Right cardiac atrium (tissue), 5 donors: ENCODE data around the gene RSPRY1. TPM values are rescaled to one million over a fixed set of nuclear protein-coding genes. Genes with fewer than 3 reads are reported as not detected.

Experiments
- ATAC-seq, 2 donors: fragments of 200-7000 bp; cut with Tn5 transposase; one replicate each; pipeline versions ENCODE4 v1.8.0 to v1.9.1; 2020; ENCODE audit warnings: moderate library complexity in 2 of 2, mild to moderate bottlenecking in 1 of 2
- DNase-seq, 3 donors: peaks; one replicate each; pipeline ENCODE4 v3.0.0-alpha.2; 2020
- H3K27ac ChIP-seq: one replicate; pipeline ENCODE4 v1.5.1; 2013; ENCODE audit warnings: mild to moderate bottlenecking, low read length, control low read depth, moderate library complexity
- H3K27me3 ChIP-seq: one replicate; pipeline ENCODE4 v1.6.1; 2013; ENCODE audit not compliant: control insufficient read depth, insufficient read depth
- H3K4me1 ChIP-seq: one replicate; pipeline ENCODE4 v1.6.1; 2013; ENCODE audit warnings: low read length; ENCODE audit not compliant: control insufficient read depth, insufficient read depth
- H3K4me3 ChIP-seq: one replicate; pipeline ENCODE4 v1.5.1; 2013; ENCODE audit warnings: low read length, control low read depth
- H3K9me3 ChIP-seq: one replicate; pipeline ENCODE4 v1.6.1; 2013; ENCODE audit warnings: low read length; ENCODE audit not compliant: control insufficient read depth
- WGBS: extraction: QIAGEN DNeasy Blood & Tissue Kit; methylation state at CpG from one replicate; pipeline ENCODE4 v1.1.7; 2013; 5-methylcytosine and 5-hydroxymethylcytosine counted together
- intact Hi-C, 4 donors: fragments of 100-400 bp; cut with DNase I; formaldehyde crosslinking; loops; one replicate each; pipeline versions ENCODE4 v1.11.0 to v1.14.0; 2022 to 2023
- polyA plus RNA-seq: library from polyadenylated mRNA; stranded (reverse); fragments of 200-250 nt; gene quantifications from one replicate; pipeline ENCODE4 v1.2.3, GENCODE V29; 2013
- total RNA-seq, 4 donors: library from RNA; stranded (reverse); fragmentation: NEBNext Ultra II Directional; extraction: Animal tissue kit (Norgen Biotek cat#: 25700); gene quantifications; one replicate each; pipeline ENCODE4 v1.2.1, GENCODE V29; 2021
- donor health status: healthy with polysubstance abuse.
- donor health status: DM: no; HTN: yes; CAD: no.
- donor health status: DM: no; HTN: no; CAD: no.
- donor health status: DM: no; HTN: yes; CAD: no; lungs with severe emphysema.
- donor health status: DM: yes; HTN: yes; CAD: no.

RSPRY1 gene
- total and polyA plus RNA-seq, 5 donors: 7.3 to 21.1 (median 15.5) TPM

- Histone ChIP-seq H3K9me3 (no peaks in the 10 kb centered on the region), H3K4me1 (no peaks in the 10 kb centered on the region), H3K4me3 (no peak overlapping the region), H3K27ac (no peak overlapping the region), H3K27me3 (no peaks in the 10 kb centered on the region)
- no peak for DNase-seq
- ATAC-seq: no peak
- intact Hi-C loops: no loop called here
- WGBS: 98% methylated on average over 6 of the region's 6 CpGs
Observed at GRCh38 chr16:57224651-57225335, 38.7 kb downstream of the RSPRY1 start.

GRCh38 chr16:57225978-57226377 is 39.8 kb downstream of the RSPRY1 start:
- no peak overlapping the region for H3K4me3 ChIP-seq
- DNase-seq (no peak), ATAC-seq (no peak)
- no peaks in the 10 kb centered on the region for H3K4me1 ChIP-seq
- intact Hi-C loops: no loop called here
- 98% methylated on average over 7 of the region's 7 CpGs for WGBS
- H3K27me3 ChIP-seq: no peaks in the 10 kb centered on the region
- H3K9me3 ChIP-seq: no peaks in the 10 kb centered on the region
- H3K27ac ChIP-seq: no peak overlapping the region

- 86% methylated on average over 4 of the region's 4 CpGs for WGBS
- no peak for DNase-seq
- ATAC-seq: no peak
- Histone ChIP-seq H3K9me3 (no peaks in the 10 kb centered on the region), H3K4me1 (no peaks in the 10 kb centered on the region), H3K27ac (no peak overlapping the region), H3K27me3 (no peaks in the 10 kb centered on the region), H3K4me3 (no peak overlapping the region)
- intact Hi-C loops: no loop called here
Observed at GRCh38 chr16:57226701-57227621, 40.8 kb downstream of the RSPRY1 start.

GRCh38 chr16:57229079-57229478 is 43.0 kb downstream of the RSPRY1 start:
- Histone ChIP-seq H3K4me3 (no peak overlapping the region), H3K27ac (no peak overlapping the region), H3K4me1 (no peaks in the 10 kb centered on the region), H3K27me3 (no peaks in the 10 kb centered on the region), H3K9me3 (no peaks in the 10 kb centered on the region)
- ATAC-seq (no peak), DNase-seq (no peak)
- 85% methylated on average over 1 of the region's 1 CpG for WGBS
- intact Hi-C loops: no loop called here

GRCh38 chr16:57231821-57232350 is 45.8 kb downstream of the RSPRY1 start:
- intact Hi-C loops: no loop called here
- DNase-seq (no peak), ATAC-seq (no peak)
- no peaks in the 10 kb centered on the region for H3K9me3 ChIP-seq
- 91% methylated on average over 3 of the region's 3 CpGs for WGBS
- H3K27me3 ChIP-seq: no peaks in the 10 kb centered on the region
- no peaks in the 10 kb centered on the region for H3K4me1 ChIP-seq
- no peak overlapping the region for H3K4me3 ChIP-seq
- no peak overlapping the region for H3K27ac ChIP-seq

- no peak overlapping the region for H3K4me3 ChIP-seq
- no peaks in the 10 kb centered on the region for H3K4me1 ChIP-seq
- no peaks in the 10 kb centered on the region for H3K27me3 ChIP-seq
- H3K27ac ChIP-seq: peak overlapping the region; percentile 39
- 87% methylated on average over 9 of the region's 9 CpGs for WGBS
- intact Hi-C loops: no loop called here
- DNase-seq (no peak), ATAC-seq (peak in 1 of 2 donors; percentile 64)
- H3K9me3 ChIP-seq: no peaks in the 10 kb centered on the region
Observed at GRCh38 chr16:57233944-57234706, 48.0 kb downstream of the RSPRY1 start.

GRCh38 chr16:57234707-57235092 is 48.6 kb downstream of the RSPRY1 start:
- no peak overlapping the region for H3K27ac ChIP-seq
- no peaks in the 10 kb centered on the region for H3K27me3 ChIP-seq
- DNase-seq (no peak), ATAC-seq (no peak)
- H3K4me3 ChIP-seq: no peak overlapping the region
- H3K9me3 ChIP-seq: no peaks in the 10 kb centered on the region
- H3K4me1 ChIP-seq: no peaks in the 10 kb centered on the region
- intact Hi-C loops: no loop called here

- WGBS: 79% methylated on average over 8 of the region's 8 CpGs
- H3K27me3 ChIP-seq: no peaks in the 10 kb centered on the region
- no peak overlapping the region for H3K4me3 ChIP-seq
- ATAC-seq (no peak), DNase-seq (no peak)
- H3K27ac ChIP-seq: no peak overlapping the region
- no peaks in the 10 kb centered on the region for H3K4me1 ChIP-seq
- intact Hi-C loops: no loop called here
- H3K9me3 ChIP-seq: no peaks in the 10 kb centered on the region
Observed at GRCh38 chr16:57235128-57236021, 49.2 kb downstream of the RSPRY1 start.

- Histone ChIP-seq H3K27ac (no peak overlapping the region), H3K4me1 (no peaks in the 10 kb centered on the region), H3K9me3 (no peaks in the 10 kb centered on the region), H3K4me3 (no peak overlapping the region), H3K27me3 (no peaks in the 10 kb centered on the region)
- ATAC-seq (no peak), DNase-seq (no peak)
- intact Hi-C loops: no loop called here
Observed at GRCh38 chr16:57236022-57236350, 49.9 kb downstream of the RSPRY1 start.

GRCh38 chr16:57238682-57239081 is 52.6 kb downstream of the RSPRY1 start:
- H3K4me1 ChIP-seq: no peaks in the 10 kb centered on the region
- H3K27me3 ChIP-seq: no peaks in the 10 kb centered on the region
- intact Hi-C loops: no loop called here
- 61% methylated on average over 2 of the region's 2 CpGs for WGBS
- H3K27ac ChIP-seq: no peak overlapping the region
- no peak overlapping the region for H3K4me3 ChIP-seq
- DNase-seq (no peak), ATAC-seq (no peak)
- H3K9me3 ChIP-seq: no peaks in the 10 kb centered on the region
